ENCODE results near the gene CGGBP1. TPM values are rescaled to one million over a fixed set of nuclear protein-coding genes. Genes with fewer than 3 reads are reported as not detected.
A peak's percentile ranks its signal among the peaks of the same experiment; 100 is the strongest.

The CGGBP1 gene, protein sequence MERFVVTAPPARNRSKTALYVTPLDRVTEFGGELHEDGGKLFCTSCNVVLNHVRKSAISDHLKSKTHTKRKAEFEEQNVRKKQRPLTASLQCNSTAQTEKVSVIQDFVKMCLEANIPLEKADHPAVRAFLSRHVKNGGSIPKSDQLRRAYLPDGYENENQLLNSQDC
- 94.7 and 95.1 TPM in 2 replicates for total RNA-seq

DNA sequence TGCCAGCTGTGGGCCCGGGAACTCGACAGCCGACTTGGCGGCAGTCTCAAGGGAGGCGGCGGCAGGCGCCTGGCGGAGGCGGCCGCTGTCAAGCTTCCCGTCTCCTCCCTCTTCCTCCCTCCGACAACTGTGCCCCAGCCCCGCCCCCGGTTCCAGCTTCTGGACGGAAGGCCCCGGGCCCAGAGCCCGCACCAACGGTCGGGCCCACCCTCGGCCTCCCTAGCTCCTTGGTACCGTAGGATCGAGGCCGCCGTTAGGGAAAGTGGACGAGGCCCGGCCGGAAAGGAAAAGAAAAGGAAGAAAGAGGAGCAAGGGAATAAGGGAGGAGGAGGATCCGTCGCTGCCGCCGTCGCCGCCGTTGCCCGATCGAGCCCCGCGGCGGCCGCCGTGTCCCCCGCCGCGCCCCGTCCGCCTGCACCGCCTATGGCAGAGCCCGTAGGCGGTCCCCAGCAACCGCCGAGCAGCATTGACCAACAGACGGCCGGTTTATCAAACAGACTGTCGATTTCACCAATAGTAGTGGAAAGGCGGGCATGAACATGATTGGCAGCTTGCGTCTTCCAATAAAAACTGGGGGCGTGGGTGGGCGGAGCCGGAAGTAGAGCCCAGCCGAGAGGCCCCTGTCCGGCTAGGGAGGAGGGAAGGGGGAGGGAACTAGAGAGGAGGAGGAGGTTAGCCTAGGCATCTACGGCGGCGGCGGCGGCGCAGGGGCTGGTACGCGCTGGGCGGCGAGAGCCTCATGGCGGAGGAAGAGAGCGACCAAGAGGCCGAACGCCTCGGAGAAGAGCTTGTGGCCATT is at the start of gene CGGBP1, which contains the start of gene ZNF654:
CGGBP1 (minus strand) TSS at position 425 of the 799 bp plus-strand sequence. CDS start 3,029 bp downstream, outside the sequence.
ZNF654 (plus strand) TSS at position 675 of the 799 bp plus-strand sequence; CDS start at position 740, 65 bp downstream.
- peaks cover 50% of the 10 kb centered on the region for H3K4me1 Mint-ChIP-seq (ENCODE audit: low read depth)
- intact Hi-C loops (cut with micrococcal nuclease) = loop anchor here (1.0 to 5.0 kb wide), 6 partner anchors 28 to 91 kb away; partner anchors contain the start of gene C3orf38
- H3K9me3 Mint-ChIP-seq = no peaks in the 10 kb centered on the region
- H3K27ac Mint-ChIP-seq = peak within 1 kb of the TSS; percentile 98
- peak within 1 kb of the TSS; percentile 100 for H3K4me3 Mint-ChIP-seq (ENCODE audit: low read depth)
- DNase-seq (ENCODE audit: low spot score) = peak; percentile 99
- no peaks in the 10 kb centered on the region for H3K27me3 Mint-ChIP-seq (ENCODE audit: low read depth)
- peaks cover 40% of the 10 kb centered on the region for H3K36me3 Mint-ChIP-seq (ENCODE audit: low read depth)

DNA sequence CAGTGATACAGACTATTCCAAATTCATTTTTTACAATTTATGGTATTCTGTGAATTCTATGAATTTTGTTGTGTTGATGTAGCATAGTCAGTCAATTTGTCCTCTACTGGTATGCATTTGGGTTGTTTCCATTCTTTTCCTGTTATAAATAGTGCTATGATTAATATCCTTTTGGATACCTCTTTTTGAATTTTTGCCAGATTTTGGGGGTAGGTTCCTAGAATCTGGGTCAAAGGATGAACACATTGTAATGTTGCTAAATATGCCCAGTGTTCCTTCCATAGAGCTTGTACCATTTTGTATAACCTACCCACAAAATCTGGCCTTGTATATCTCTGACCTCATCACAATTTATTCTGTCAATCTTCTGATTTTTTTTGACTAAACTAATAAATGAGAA is 46.5 kb upstream of the CGGBP1 start:
- H3K36me3 Mint-ChIP-seq (ENCODE audit: low read depth) = peaks cover 39% of the 10 kb centered on the region
- intact Hi-C loops (cut with micrococcal nuclease) = no loop called here
- DNase-seq (ENCODE audit: low spot score) = no peak
- H3K9me3 Mint-ChIP-seq = peaks cover 19% of the 10 kb centered on the region
- H3K27ac Mint-ChIP-seq = no peak overlapping the region
- peaks cover 11% of the 10 kb centered on the region for H3K4me1 Mint-ChIP-seq (ENCODE audit: low read depth)
- H3K27me3 Mint-ChIP-seq (ENCODE audit: low read depth) = no peaks in the 10 kb centered on the region
- no peak overlapping the region for H3K4me3 Mint-ChIP-seq (ENCODE audit: low read depth)

DNA sequence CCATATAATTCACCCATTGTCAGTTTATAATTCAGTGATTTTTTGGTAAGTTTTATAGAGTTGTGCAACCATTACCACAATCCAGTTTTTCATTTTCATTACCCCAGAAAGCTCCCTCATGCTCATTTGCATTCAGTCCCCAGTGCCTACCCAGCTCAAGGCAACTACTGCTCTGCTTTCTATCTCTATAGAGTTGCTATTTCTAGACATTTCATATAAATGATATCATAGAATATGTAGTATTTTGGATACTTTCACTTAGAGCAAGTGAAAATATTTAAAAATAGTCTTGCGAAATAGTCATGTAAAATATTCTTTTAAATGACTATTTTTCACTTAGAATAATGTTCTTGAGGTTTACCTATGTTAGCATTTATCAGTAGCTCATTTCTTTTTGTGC is 42.3 kb upstream of the CGGBP1 start:
- intact Hi-C loops (cut with micrococcal nuclease) = no loop called here
- no peak for DNase-seq (ENCODE audit: low spot score)
- H3K36me3 Mint-ChIP-seq (ENCODE audit: low read depth) = peaks cover 74% of the 10 kb centered on the region

DNA sequence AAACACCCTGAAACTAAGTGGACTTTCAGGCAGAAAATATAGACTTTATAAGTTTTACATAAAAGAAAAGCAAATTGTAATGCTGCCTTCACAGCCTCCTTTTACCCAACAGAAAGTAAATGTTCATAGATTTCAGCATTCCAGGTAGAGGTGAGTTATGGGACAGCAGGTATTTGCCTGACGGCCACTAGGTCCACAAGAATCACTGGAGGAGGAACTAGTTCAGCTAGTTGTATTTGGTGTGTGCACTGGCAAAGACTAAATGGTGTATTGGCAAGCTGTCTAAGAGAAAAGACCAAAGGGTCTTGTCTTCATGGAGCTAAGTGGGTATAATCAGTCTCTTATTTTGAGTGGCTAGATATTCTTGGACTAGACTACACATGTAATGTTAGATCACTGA is 34.5 kb upstream of the CGGBP1 start:
- Mint-ChIP-seq H3K4me1 (ENCODE audit: low read depth) (no peaks in the 10 kb centered on the region), H3K9me3 (peaks cover 27% of the 10 kb centered on the region), H3K36me3 (ENCODE audit: low read depth) (peaks cover 73% of the 10 kb centered on the region)

More for the DNA sequence above, 42.3 kb upstream of the CGGBP1 start:
- peaks cover 40% of the 10 kb centered on the region for H3K9me3 Mint-ChIP-seq
- no peaks in the 10 kb centered on the region for H3K27me3 Mint-ChIP-seq (ENCODE audit: low read depth)
- peaks cover 21% of the 10 kb centered on the region for H3K4me1 Mint-ChIP-seq (ENCODE audit: low read depth)
- no peak overlapping the region for H3K4me3 Mint-ChIP-seq (ENCODE audit: low read depth)
- H3K27ac Mint-ChIP-seq = no peak overlapping the region

DNA sequence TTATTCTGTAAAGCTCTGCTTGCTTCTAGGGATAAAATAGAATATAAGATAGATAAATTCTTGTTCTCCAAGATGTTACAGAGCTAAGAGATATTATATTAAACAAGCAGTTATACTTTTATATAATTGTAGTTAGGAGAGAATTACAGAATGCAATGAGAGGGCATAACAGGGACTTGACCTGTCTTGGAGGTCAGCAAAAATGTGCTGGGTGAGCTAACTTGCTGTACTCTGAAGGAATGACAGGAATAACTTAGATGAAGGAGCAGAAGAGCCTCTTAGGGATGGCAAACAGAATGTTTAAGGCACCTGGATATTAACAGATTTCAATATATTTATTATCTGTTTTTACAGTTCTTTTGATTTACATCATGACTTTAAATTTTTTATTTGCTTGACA is 33.5 kb upstream of the CGGBP1 start:
- peaks cover 68% of the 10 kb centered on the region for H3K36me3 Mint-ChIP-seq (ENCODE audit: low read depth)
- no peak for DNase-seq (ENCODE audit: low spot score)
- intact Hi-C loops (cut with micrococcal nuclease) = no loop called here

More for the DNA sequence above, 34.5 kb upstream of the CGGBP1 start:
- Mint-ChIP-seq H3K27me3 (ENCODE audit: low read depth) (no peaks in the 10 kb centered on the region), H3K27ac (no peak overlapping the region), H3K4me3 (ENCODE audit: low read depth) (no peak overlapping the region)
- intact Hi-C loops (cut with micrococcal nuclease) = no loop called here
- no peak for DNase-seq (ENCODE audit: low spot score)

DNA sequence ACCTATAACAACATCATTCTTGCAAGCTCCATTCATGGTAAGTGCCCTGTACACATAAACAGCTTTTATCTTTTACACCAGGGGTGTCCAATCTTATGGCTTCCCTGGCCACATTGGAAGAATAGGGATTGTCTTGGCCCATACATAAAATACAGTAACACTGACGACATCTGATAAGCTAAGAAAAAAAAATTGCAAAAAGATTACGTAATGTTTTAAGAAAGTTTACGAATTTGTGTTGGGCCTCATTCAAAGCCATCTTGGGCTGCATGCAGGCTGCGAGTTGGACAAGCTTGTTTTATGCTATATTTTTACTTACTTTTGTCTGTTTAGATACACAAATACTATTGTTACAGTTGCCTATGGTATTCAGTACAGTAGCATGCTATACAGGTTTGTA is 31.9 kb upstream of the CGGBP1 start:
- H3K4me3 Mint-ChIP-seq (ENCODE audit: low read depth) = no peak overlapping the region

More for the DNA sequence above, 33.5 kb upstream of the CGGBP1 start:
- H3K4me3 Mint-ChIP-seq (ENCODE audit: low read depth) = no peak overlapping the region
- no peaks in the 10 kb centered on the region for H3K4me1 Mint-ChIP-seq (ENCODE audit: low read depth)
- no peaks in the 10 kb centered on the region for H3K27me3 Mint-ChIP-seq (ENCODE audit: low read depth)
- peaks cover 19% of the 10 kb centered on the region for H3K9me3 Mint-ChIP-seq
- H3K27ac Mint-ChIP-seq = no peak overlapping the region

DNA sequence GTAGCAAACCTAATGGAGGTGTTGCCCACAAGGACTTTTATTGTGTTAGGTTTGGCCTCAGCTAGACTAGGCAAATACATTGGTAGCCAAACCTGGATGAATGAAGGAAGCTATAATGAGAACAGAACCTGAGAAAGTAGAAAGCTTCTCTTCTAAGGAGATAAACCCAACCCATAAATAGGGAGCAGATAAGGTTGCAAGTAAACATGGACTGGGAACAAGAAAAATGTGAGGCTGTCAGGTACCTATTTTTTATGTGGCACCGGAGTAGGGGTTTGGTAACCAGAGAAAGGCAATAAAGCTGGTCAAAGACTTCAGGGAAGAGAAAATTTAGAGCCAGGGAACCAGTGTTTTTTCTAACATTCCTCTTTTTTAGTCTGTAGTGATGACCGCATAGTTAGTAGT is 25.3 kb upstream of the CGGBP1 start:
- Mint-ChIP-seq H3K9me3 (no peaks in the 10 kb centered on the region), H3K4me1 (ENCODE audit: low read depth) (peaks cover 5% of the 10 kb centered on the region), H3K36me3 (ENCODE audit: low read depth) (peaks cover 36% of the 10 kb centered on the region), H3K27me3 (ENCODE audit: low read depth) (no peaks in the 10 kb centered on the region), H3K4me3 (ENCODE audit: low read depth) (no peak overlapping the region), H3K27ac (no peak overlapping the region)
- DNase-seq (ENCODE audit: low spot score) = no peak
- intact Hi-C loops (cut with micrococcal nuclease) = no loop called here

More for the DNA sequence above, 31.9 kb upstream of the CGGBP1 start:
- Mint-ChIP-seq H3K27me3 (ENCODE audit: low read depth) (no peaks in the 10 kb centered on the region), H3K4me1 (ENCODE audit: low read depth) (no peaks in the 10 kb centered on the region), H3K27ac (no peak overlapping the region), H3K9me3 (peaks cover 11% of the 10 kb centered on the region), H3K36me3 (ENCODE audit: low read depth) (peaks cover 61% of the 10 kb centered on the region)
- DNase-seq (ENCODE audit: low spot score) = no peak
- intact Hi-C loops (cut with micrococcal nuclease) = no loop called here

DNA sequence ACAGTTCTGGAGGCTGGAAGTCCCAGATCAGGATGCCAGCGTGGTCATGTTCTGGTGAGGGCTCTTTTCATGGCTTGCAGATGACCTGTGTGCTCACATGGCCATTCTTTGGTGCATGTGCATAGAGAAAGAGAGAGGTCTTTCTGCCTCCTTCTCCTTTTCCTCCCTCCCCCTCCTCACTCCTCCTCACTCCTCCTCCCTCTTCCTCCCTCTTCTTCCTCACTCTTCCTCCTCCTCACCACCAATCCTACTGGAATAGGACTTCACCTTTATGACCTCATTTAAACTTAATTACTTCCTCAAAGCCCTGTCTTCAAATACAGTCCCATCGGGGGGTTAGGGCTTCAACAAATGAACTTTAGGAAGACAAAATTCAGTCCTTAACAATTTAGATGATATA is 24.0 kb upstream of the CGGBP1 start:
- no peak overlapping the region for H3K4me3 Mint-ChIP-seq (ENCODE audit: low read depth)
- no peaks in the 10 kb centered on the region for H3K27me3 Mint-ChIP-seq (ENCODE audit: low read depth)
- no peak for DNase-seq (ENCODE audit: low spot score)
- H3K9me3 Mint-ChIP-seq = no peaks in the 10 kb centered on the region
- intact Hi-C loops (cut with micrococcal nuclease) = no loop called here
- H3K27ac Mint-ChIP-seq = no peak overlapping the region
- H3K36me3 Mint-ChIP-seq (ENCODE audit: low read depth) = peaks cover 35% of the 10 kb centered on the region
- H3K4me1 Mint-ChIP-seq (ENCODE audit: low read depth) = peaks cover 12% of the 10 kb centered on the region

DNA sequence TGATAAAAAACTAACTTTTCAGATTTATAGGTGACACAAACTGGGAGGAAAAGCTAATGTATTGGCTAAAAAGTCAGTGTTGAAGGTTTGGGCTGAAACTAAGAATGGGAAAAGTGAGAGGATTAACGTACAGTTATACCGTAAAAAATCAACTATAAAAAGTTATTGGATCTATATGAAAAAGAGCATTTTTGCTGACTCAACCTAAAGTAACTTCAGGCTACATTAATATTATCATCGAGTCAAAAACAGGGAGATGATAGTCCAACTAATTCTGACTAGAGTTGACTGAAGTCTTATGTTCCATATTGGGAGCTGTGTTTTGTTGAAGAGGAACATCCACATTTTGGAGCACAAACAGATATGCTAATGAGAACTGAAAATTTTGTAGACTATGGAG is 20.1 kb upstream of the CGGBP1 start:
- Mint-ChIP-seq H3K36me3 (ENCODE audit: low read depth) (peaks cover 32% of the 10 kb centered on the region), H3K27ac (no peak overlapping the region), H3K4me3 (ENCODE audit: low read depth) (no peak overlapping the region), H3K9me3 (no peaks in the 10 kb centered on the region), H3K27me3 (ENCODE audit: low read depth) (no peaks in the 10 kb centered on the region), H3K4me1 (ENCODE audit: low read depth) (peaks cover 22% of the 10 kb centered on the region)
- no peak for DNase-seq (ENCODE audit: low spot score)
- intact Hi-C loops (cut with micrococcal nuclease) = no loop called here

DNA sequence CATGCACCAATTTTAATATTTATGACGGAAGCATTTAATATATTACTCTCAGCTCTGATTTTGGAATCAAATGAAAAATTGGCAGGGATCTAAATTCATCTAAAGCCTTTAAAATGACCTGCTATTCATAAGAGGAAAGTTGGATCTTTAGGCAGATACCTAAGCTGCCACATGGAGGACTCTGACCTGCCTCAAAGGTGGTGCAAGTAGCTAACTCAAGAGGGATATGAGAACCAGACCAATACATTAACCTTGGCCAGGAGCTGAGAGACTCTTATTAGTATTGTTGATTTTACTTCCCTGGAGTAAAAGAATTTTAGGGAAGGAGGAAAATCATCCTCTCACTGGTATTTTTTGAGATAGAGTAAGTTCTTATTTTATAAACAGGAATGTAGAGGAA is 17.9 kb upstream of the CGGBP1 start:
- peaks cover 33% of the 10 kb centered on the region for H3K36me3 Mint-ChIP-seq (ENCODE audit: low read depth)
- no peak overlapping the region for H3K4me3 Mint-ChIP-seq (ENCODE audit: low read depth)
- H3K27ac Mint-ChIP-seq = no peak overlapping the region
- DNase-seq (ENCODE audit: low spot score) = no peak
- intact Hi-C loops (cut with micrococcal nuclease) = no loop called here
- H3K27me3 Mint-ChIP-seq (ENCODE audit: low read depth) = no peaks in the 10 kb centered on the region
- peaks cover 25% of the 10 kb centered on the region for H3K4me1 Mint-ChIP-seq (ENCODE audit: low read depth)
- H3K9me3 Mint-ChIP-seq = peaks cover 7% of the 10 kb centered on the region

DNA sequence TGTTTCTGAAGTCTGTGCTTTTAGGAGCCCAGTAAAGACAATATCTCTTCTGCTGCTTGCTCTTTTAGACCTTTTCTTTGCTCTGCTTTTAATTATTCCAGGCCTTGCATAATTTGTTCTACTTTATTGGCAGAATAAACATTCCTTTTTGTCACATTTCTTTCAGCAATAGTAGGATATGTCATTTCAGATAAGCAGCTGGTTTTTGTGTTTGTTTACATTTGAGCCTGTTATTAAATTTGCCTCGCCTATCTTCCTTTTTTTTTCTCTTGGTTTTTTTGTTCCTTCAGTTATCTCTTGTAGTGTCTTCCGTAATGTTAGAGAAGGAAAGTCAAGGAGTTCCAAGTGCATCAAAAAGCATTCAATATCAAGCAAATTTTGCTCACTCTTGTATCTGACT is 16.7 kb upstream of the CGGBP1 start:
- no peak overlapping the region for H3K4me3 Mint-ChIP-seq (ENCODE audit: low read depth)
- no peak for DNase-seq (ENCODE audit: low spot score)
- peaks cover 13% of the 10 kb centered on the region for H3K9me3 Mint-ChIP-seq
- no peak overlapping the region for H3K27ac Mint-ChIP-seq
- no peaks in the 10 kb centered on the region for H3K27me3 Mint-ChIP-seq (ENCODE audit: low read depth)
- peaks cover 39% of the 10 kb centered on the region for H3K36me3 Mint-ChIP-seq (ENCODE audit: low read depth)
- peaks cover 25% of the 10 kb centered on the region for H3K4me1 Mint-ChIP-seq (ENCODE audit: low read depth)
- intact Hi-C loops (cut with micrococcal nuclease) = no loop called here

DNA sequence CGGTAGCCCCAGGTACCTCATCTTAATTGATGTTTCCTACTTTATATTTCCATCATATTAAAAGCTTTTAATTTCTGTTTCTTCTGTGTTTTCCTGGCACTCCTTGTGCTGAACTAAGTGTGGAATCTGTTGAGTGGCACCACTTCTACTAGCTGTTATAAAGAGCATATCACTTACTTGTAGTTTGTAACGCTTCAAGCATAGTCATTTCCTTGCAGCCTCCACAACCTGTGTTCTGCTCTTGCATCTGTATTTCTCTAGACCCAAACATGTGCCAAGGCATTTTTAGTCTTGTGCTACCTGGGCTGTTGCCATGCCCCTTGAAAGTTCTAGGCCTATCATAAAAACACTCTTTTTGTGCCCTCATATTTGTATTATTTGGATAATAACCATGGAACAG is 16.3 kb upstream of the CGGBP1 start:
- peaks cover 16% of the 10 kb centered on the region for H3K9me3 Mint-ChIP-seq
- no peak for DNase-seq (ENCODE audit: low spot score)
- no peak overlapping the region for H3K4me3 Mint-ChIP-seq (ENCODE audit: low read depth)
- no peaks in the 10 kb centered on the region for H3K27me3 Mint-ChIP-seq (ENCODE audit: low read depth)
- intact Hi-C loops (cut with micrococcal nuclease) = no loop called here
- H3K36me3 Mint-ChIP-seq (ENCODE audit: low read depth) = peaks cover 43% of the 10 kb centered on the region
- no peak overlapping the region for H3K27ac Mint-ChIP-seq
- H3K4me1 Mint-ChIP-seq (ENCODE audit: low read depth) = peaks cover 25% of the 10 kb centered on the region

DNA sequence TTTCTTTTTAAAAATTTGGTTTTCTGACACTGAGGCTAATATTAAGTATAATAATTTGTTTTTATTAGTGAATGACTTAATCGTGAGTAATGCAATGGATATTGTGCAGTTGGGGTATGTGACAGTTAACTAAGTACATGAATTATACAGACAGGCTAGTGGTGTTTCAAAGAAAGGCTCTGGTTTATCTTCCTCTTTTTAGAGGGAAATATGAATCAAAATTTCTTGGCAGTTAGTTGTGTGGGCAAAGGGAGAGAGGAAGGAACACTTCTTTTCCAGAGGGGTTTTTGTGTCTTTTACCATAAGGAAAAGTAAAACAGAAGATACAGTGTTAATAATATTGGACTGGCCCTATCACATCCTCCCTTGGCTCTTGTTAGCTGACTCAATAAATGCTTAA is 2.9 kb upstream of the CGGBP1 start:
- Mint-ChIP-seq H3K9me3 (no peaks in the 10 kb centered on the region), H3K4me1 (ENCODE audit: low read depth) (peaks cover 43% of the 10 kb centered on the region), H3K36me3 (ENCODE audit: low read depth) (peaks cover 34% of the 10 kb centered on the region), H3K4me3 (ENCODE audit: low read depth) (peak overlapping the region; percentile 15), H3K27me3 (ENCODE audit: low read depth) (no peaks in the 10 kb centered on the region), H3K27ac (no peak overlapping the region)
- DNase-seq (ENCODE audit: low spot score) = no peak
- intact Hi-C loops (cut with micrococcal nuclease) = no loop called here
